ENCODE measurements around the gene TRIM7.
"Not testable (repeated sequence)": the region's sequence is repeated elsewhere in the genome, so short reads cannot be mapped to it uniquely, and the experiment has no call there.

Gene TRIM7

DNA sequence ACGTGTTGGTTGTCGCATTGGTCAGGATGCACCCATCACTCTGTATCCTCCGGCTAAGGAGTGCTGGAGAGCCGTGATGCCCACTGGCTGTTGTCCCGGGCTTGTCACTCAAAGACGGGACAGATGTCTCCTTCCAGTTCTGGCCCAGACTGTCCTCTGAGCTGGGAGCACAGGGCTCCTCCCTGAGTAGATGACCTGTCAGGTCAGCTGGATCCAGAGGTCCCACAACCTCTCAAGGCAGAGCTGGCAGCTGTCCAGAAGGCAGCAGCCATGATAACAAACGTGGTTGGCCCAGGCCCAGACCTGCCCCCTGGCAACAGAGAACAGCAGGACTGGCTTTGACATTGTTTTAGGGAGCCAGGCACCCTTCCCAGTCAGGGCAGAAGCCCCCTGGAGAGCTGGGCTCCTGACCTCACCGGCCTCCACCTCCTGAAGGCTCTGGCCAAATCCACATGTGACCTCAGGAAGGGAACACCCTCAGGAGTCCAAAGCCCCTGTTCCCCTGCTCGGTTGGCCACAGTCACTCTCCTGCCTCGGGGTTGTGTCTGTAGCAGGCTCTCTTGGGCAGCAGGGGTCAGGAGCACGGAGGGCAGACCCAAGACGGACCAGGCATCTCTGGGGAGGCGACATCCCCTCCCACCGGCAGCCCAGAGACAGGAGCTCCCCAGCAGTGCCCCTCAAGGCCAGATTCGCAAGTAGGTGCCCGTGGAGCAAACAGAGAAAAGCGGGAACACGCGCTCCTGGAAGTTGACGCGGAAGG is 10.3 kb downstream of the TRIM7 start:
- DNase-seq (ENCODE audit: extremely low read depth in 1 of 2, low read depth in 1 of 2): no peak

GRCh38 chr5:181193656-181194055 is 11.3 kb downstream of the TRIM7 start:
- DNase-seq (ENCODE audit: extremely low read depth in 1 of 2, low read depth in 1 of 2): no peak

DNA sequence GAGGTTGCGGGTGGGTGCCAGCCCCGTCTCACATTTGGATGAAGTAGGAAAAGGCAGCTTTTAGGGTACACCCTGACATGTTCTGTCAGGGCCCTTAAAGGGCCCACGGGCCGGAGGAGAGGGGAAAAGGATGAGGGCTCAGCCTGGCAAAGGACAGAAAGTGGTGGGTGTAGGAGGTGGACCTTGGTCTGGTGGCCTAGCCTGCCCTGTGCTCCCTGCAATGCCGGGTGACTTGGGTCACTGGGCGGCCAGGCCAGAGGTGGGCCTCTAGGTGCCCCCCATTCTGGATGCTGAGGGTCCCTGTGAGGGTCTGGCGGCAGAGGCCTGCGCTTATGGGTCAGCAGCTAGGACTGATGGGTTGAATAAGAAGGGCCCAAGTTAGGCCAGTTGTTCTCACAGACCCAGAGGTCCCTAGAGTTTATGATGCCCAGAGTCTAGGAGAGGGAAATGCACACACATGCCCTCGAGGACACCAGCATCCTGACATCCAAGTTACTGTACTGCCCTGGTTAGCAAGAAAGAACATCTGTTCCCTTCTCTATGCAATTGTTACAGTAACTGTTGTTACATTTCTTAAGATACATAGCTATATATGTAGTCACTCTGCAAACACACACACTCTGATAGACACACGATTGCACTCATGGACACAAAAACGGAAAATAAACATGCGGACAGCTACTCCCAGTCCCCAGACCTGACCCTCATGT is 12.5 kb downstream of the TRIM7 start:
- no peak for DNase-seq (ENCODE audit: extremely low read depth in 1 of 2, low read depth in 1 of 2)

GRCh38 chr5:181191526-181192336 is 13.3 kb downstream of the TRIM7 start:
- peak; percentile 89 to 93 for DNase-seq (ENCODE audit: extremely low read depth in 1 of 2, low read depth in 1 of 2)

DNA sequence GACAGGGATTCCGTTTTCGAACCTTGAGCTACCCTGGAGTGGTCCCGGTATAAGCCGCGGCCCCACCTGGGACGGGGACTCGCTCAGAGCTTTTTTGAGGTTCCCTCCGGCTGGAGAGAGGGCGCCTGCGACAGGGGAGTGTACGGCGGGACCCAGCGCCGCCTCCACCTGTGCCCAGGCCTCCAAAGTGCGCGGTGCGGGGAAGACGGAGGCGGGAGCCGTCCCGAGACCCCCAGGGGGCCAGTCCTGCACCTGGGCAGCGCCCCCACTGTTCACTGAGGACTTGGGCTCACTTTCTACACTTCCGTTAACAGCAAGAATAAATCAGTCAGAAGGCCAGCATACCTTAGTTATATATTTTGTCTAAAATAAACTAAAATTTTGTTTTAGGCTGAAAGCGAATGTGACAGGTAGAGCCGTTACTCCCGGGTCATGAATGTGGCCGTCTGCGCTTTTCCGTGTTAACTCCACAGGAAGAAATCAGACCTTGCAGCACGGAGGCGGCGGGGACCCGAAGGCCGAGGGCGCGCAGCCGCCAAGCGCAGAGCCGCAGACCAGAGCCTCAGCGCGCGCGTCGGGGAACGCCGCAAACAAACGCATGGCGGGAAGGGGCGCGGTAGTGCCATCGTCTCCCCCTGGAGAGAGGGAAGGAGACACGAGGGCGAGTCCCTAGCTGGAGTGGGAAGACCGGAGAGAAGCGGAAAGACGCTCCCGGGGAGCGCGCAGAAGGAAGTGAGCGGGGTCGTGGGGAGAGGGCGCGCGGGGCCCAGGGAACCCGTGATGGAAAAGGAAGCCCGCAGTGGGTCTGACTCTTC is 14.1 kb downstream of the TRIM7 start:
- DNase-seq (ENCODE audit: extremely low read depth in 1 of 2, low read depth in 1 of 2): no peak

GRCh38 chr5:181189962-181190710 is 14.9 kb downstream of the TRIM7 start:
- no peak for DNase-seq (ENCODE audit: extremely low read depth in 1 of 2, low read depth in 1 of 2)

GRCh38 chr5:181189363-181189961 is 15.5 kb downstream of the TRIM7 start:
- DNase-seq (ENCODE audit: extremely low read depth in 1 of 2, low read depth in 1 of 2): peak in 1 of 2 donors; percentile 69

GRCh38 chr5:181188700-181189362 is 16.2 kb downstream of the TRIM7 start:
- DNase-seq (ENCODE audit: extremely low read depth in 1 of 2, low read depth in 1 of 2): peak in 1 of 2 donors; percentile 62

DNA sequence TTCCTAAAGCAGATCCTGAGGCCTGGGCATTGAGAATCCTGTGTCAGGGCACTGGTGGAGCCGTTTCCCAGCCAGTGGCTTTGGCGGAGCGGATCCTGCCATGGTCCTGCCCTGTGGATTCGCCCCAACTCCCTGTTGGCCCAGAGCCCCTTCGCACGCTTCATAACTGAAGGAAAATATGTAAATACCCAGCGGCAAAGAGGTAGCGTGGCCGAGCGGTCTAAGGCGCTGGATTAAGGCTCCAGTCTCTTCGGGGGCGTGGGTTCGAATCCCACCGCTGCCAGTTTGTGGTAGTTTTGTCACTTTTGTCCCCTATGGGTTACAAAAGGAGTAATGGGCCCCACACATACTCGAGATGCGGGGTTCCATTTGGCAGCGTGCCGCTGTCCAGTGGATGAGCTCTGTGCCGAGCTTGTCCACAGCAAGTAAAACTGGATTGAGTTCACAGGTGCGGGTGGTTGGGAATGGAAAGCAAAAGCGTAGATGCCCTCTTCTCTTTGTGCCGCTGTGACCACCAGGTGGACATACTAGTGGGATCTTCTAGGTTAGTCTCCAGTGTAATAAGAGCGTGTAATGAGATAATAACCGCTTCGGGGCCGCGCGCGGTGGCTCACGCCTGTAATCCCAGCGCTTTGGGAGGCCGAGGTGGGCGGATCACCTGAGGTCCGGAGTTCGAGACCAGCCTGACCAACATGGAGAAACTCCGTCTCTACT is 17.3 kb downstream of the TRIM7 start:
- DNase-seq (ENCODE audit: extremely low read depth in 1 of 2, low read depth in 1 of 2): peak in 1 of 2 donors; percentile 63

DNA sequence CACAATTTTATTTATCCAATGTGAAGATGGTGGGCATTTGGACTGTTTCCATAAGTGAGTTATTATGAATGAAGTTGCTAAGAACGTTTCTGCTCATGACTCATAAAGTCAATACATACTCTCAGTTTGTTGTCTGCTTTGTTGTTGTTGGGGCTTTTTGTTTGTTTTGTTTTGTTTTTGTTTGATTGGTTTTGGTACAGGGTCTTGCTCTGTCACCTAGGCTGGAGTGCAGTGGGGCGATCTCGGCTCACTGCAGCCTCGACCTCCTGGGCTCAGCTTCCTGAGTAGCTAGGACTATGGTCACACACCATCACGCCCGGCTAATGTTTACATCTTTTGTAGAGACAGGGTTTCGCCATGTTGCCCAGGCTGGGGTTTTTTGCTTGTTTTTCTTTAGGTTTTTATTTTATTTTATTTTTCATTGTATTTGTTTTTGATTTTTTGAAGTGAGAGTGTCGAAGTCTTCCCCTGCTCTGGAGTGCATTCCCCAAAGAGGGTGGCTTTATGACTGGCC is 18.0 kb downstream of the TRIM7 start:
- no peak for DNase-seq (ENCODE audit: extremely low read depth in 1 of 2, low read depth in 1 of 2)

- no peak for DNase-seq (ENCODE audit: extremely low read depth in 1 of 2, low read depth in 1 of 2)
Observed at GRCh38 chr5:181186022-181186421, 19.0 kb downstream of the TRIM7 start.

GRCh38 chr5:181185560-181185959 is 19.4 kb downstream of the TRIM7 start:
- DNase-seq (ENCODE audit: extremely low read depth in 1 of 2, low read depth in 1 of 2): no peak

- no peak for DNase-seq (ENCODE audit: extremely low read depth in 1 of 2, low read depth in 1 of 2)
Observed at GRCh38 chr5:181184845-181185216, 20.2 kb downstream of the TRIM7 start.

GRCh38 chr5:181182651-181183050 is 22.3 kb downstream of the TRIM7 start:
- DNase-seq (ENCODE audit: extremely low read depth in 1 of 2, low read depth in 1 of 2): no peak

- DNase-seq (ENCODE audit: extremely low read depth in 1 of 2, low read depth in 1 of 2): no peak
Observed at GRCh38 chr5:181181650-181182565, 23.1 kb downstream of the TRIM7 start.

DNA sequence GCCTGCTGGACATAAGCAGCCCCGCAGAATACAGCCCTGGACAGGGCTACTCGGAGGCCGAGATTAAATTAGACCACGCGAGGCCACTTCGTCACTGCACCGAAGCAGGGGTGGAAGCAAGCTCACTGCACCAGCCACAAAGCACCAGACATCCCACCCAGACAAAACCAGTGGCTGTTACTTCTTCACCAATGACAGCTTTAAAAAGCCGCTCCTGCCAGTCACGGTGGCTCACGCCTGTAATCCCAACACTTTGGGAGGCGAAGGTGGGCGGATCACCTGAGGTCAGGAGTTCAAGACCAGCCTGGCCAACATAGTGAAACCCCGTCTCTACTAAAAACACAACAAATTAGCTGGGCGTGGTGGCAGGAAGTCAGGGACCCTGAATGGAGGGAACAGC is 27.4 kb downstream of the TRIM7 start:
- not testable (repeated sequence) for DNase-seq (ENCODE audit: extremely low read depth in 1 of 2, low read depth in 1 of 2)

DNA sequence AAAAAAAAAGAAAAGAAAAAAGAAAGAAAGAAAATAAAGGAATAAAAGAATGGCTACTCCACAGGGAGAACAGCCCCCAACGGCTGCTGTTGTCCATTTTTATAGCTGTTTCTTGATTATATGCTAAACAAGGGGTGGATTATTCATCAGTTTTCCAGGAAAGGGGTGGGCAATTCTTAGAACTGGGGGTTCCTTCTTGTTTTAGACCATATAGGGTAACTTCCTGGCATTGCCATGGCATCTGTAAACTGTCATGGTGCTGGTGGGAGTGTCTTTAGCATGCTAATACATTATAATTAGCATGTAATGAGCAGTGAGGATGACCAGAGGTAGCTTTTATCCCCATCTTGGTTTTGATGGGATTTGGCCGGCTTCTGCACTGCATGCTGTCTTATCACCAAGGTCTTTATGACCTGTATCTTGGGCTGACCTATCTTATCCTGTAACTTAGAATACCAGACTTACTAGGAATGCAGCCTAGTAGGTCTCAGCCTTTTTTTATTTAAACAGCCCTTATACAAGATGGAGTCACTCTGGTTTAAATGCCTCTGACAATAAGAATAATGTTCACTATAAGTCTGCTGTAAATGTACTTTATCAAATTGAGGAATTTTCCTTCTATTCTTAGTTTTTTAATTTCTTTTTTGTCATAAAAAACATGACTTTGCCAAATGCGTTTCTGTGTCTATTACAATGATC is 28.6 kb downstream of the TRIM7 start:
- no peak for DNase-seq (ENCODE audit: extremely low read depth in 1 of 2, low read depth in 1 of 2)

All from stimulated activated CD8-positive, alpha-beta memory T cell treated with anti-CD3 and anti-CD28 coated beads, Interleukin-7, amount 100 ng/mL, for 48 hours (primary cell).